Spleen (tissue), 11 donors: Measurements from ENCODE around the gene XRCC3. TPM values are rescaled to one million over a fixed set of nuclear protein-coding genes. Genes with fewer than 3 reads are reported as not detected.

ENCODE experiments used
- DNase-seq: peaks from one replicate; pipeline ENCODE4 v3.0.0-alpha.2; 2020
- H3K27ac ChIP-seq, 8 donors: fragments of 200-600 bp; sonication (generic) in 7 of 8; 1 replicate in 4 of 8; 2 replicates in 4 of 8; pipeline versions ENCODE4 v1.5.0 to v1.8.0; 2016 to 2021; ENCODE audit warnings: inconsistent platforms in 4 of 8, mild to moderate bottlenecking in 4 of 8, moderate library complexity in 1 of 8
- H3K27me3 ChIP-seq, 7 donors: fragments of 200-600 bp; sonication (generic) in 6 of 7; replicated peaks in 1 of 7; 1 replicate in 4 of 7; 2 replicates in 3 of 7; pipeline versions ENCODE4 v1.5.0 to v1.8.0; 2016 to 2021; ENCODE audit warnings: inconsistent platforms in 3 of 7, mild to moderate bottlenecking in 1 of 7
- H3K36me3 ChIP-seq, 6 donors: fragments of 200-600 bp; sonication (generic) in 5 of 6; 1 replicate in 4 of 6; 2 replicates in 2 of 6; pipeline versions ENCODE4 v1.5.0 to v1.8.0; 2016 to 2021; ENCODE audit warnings: inconsistent platforms in 2 of 6
- H3K4me1 ChIP-seq, 6 donors: fragments of 200-600 bp; sonication (generic) in 5 of 6; 1 replicate in 3 of 6; 2 replicates in 3 of 6; pipeline versions ENCODE4 v1.5.0 to v1.8.0; 2016 to 2021; ENCODE audit warnings: inconsistent platforms in 3 of 6
- H3K4me3 ChIP-seq, 8 donors: fragments of 200-600 bp; sonication (generic) in 7 of 8; 1 replicate in 4 of 8; 2 replicates in 4 of 8; pipeline versions ENCODE4 v1.5.0 to v1.8.0; 2016 to 2021; ENCODE audit warnings: inconsistent platforms in 4 of 8, mild to moderate bottlenecking in 4 of 8, moderate library complexity in 2 of 8
- H3K9me3 ChIP-seq, 8 donors: fragments of 200-600 bp; sonication (generic) in 7 of 8; 1 replicate in 4 of 8; 2 replicates in 4 of 8; pipeline versions ENCODE4 v1.5.0 to v1.8.0; 2016 to 2021; ENCODE audit warnings: inconsistent platforms in 4 of 8
- CTCF ChIP-seq, 11 experiments: fragments of 200-600 bp in 7 of 11; fragments of 450-650 bp in 4 of 11; sonication (generic) in 4 of 11; IDR thresholded peaks in 8 of 11; conservative IDR thresholded peaks in 3 of 11; 1 replicate in 7 of 11; 2 replicates in 4 of 11; pipeline versions ENCODE4 v1.4.0 to v1.8.0; 2016 to 2021; ENCODE audit warnings: antibody characterized with exemption in 11 of 11, inconsistent platforms in 4 of 11, mild to moderate bottlenecking in 1 of 11
- POLR2A ChIP-seq, 3 donors: fragments of 450-650 bp; IDR thresholded peaks; one replicate each; pipeline ENCODE4 v1.5.1; 2017; ENCODE audit warnings: antibody characterized with exemption in 3 of 3, mild to moderate bottlenecking in 1 of 3
- POLR2AphosphoS5 ChIP-seq, 3 donors: sonication (generic); formaldehyde crosslinking; IDR thresholded peaks; one replicate each; pipeline ENCODE4 v1.5.1; 2017; ENCODE audit warnings: antibody characterized with exemption in 3 of 3
- WGBS, 5 donors: extraction: QIAGEN DNeasy Blood & Tissue Kit in 3 of 5; methylation state at CpG; one replicate each; pipeline versions ENCODE4 v1.1.5 to v1.1.7; 2013 to 2018; 5-methylcytosine and 5-hydroxymethylcytosine counted together
- intact Hi-C: fragments of 100-400 bp; cut with DNase I; formaldehyde crosslinking; loops from one replicate; pipeline ENCODE4 v1.15.0; 2023; ENCODE audit warnings: low total_unique reads
- polyA plus RNA-seq, 3 donors: library from polyadenylated mRNA; stranded (reverse); fragments of 200-250 nt; gene quantifications; one replicate each; pipeline ENCODE4 v1.2.1, GENCODE V29; 2013
- total RNA-seq, 7 donors: library from RNA; depleted of rRNA in 3 of 7; stranded (reverse); fragments of >200 nt in 3 of 7; fragmentation: NEBNext Ultra II Directional in 4 of 7; extraction: Animal tissue kit (Norgen Biotek cat#: 25700) in 4 of 7; gene quantifications; one replicate each; pipeline versions ENCODE4 v1.1.0 to v1.2.1, GENCODE V29; 2016 to 2021
- donor health status: healthy with polysubstance abuse.
- donor health status: DM: no; HTN: no; CAD: no; lungs with moderate emphysema.
- donor health status: DM: no; HTN: no; CAD: no.
- donor health status: Bipolar disorder and iron deficiency.
- donor health status: healthy.
- donor health status: DM: no; HTN: no; CAD: no.
- donor health status: DM: yes; HTN: yes; CAD: no.

Gene XRCC3
- total and polyA plus RNA-seq, 10 donors = 5.9 to 20.4 (median 14.3) TPM

- TF ChIP-seq CTCF (IDR thresholded peaks at IDR 0.05 in 8 of 11, conservative IDR thresholded peaks at IDR 0.05 in 3 of 11) (no peak), POLR2A (IDR thresholded peaks at IDR 0.05) (no peak), POLR2AphosphoS5 (IDR thresholded peaks at IDR 0.05) (no peak)
- H3K9me3 ChIP-seq = no peaks in the 10 kb centered on the region
- no peak for DNase-seq
- WGBS, 5 donors = 76 to 91% (median 81%) methylated on average over 1 of the region's 1 CpG
- no peak overlapping the region for H3K27ac ChIP-seq
- no peaks in the 10 kb centered on the region for H3K4me1 ChIP-seq
- H3K27me3 ChIP-seq = no peaks in the 10 kb centered on the region
- no peak overlapping the region for H3K4me3 ChIP-seq
- peaks cover 0 to 15% (median 2%) of the 10 kb centered on the region in 6 donors for H3K36me3 ChIP-seq
- intact Hi-C loops = no loop called here
Measured at GRCh38 chr14:103762036-103762435, 46.8 kb upstream of the XRCC3 start.

DNA sequence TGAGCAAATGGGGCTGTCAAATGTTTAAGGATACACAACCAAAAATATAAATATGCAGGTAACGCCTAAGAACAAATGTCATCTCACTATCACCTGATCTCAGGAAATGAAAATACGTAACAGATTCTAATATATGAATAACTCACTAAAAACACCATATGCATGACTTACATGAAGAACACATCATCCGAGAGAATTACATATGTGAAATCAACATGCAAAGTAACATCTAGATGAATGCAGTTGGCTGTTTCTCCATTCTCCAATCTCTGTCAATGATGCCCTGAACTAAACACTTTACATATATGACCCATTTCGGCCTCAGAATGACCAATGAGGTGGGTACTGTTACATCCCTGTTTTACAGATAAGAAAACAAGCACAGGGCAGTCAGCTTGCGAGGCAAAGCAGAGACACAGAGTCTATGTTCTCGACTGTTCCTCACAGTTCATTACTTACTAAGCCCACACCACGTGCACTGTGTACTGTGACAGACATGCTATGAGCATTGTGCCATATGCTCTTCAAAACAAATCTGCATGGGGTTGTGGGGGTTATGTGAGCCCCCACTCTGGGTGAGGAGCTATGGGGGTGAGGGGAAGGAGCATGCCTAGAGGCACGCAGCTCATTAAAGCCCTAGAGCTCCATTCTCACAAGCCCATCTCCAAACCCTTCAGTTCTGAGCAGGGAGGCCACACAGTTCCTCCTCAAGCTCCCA lies 43.0 kb upstream of the XRCC3 start:
- H3K9me3 ChIP-seq = no peaks in the 10 kb centered on the region
- H3K4me3 ChIP-seq = no peak overlapping the region
- WGBS, 5 donors = 91 to 95% (median 93%) methylated on average over 8 of the region's 8 CpGs
- no peak for DNase-seq
- peaks cover 0 to 14% (median 0%) of the 10 kb centered on the region in 6 donors for H3K4me1 ChIP-seq
- H3K27me3 ChIP-seq = no peaks in the 10 kb centered on the region
- intact Hi-C loops = no loop called here
- H3K36me3 ChIP-seq = peaks cover 0 to 14% (median 2%) of the 10 kb centered on the region in 6 donors
- no peak overlapping the region for H3K27ac ChIP-seq
- TF ChIP-seq POLR2A (IDR thresholded peaks at IDR 0.05) (no peak), CTCF (IDR thresholded peaks at IDR 0.05 in 8 of 11, conservative IDR thresholded peaks at IDR 0.05 in 3 of 11) (no peak), POLR2AphosphoS5 (IDR thresholded peaks at IDR 0.05) (no peak)

DNA sequence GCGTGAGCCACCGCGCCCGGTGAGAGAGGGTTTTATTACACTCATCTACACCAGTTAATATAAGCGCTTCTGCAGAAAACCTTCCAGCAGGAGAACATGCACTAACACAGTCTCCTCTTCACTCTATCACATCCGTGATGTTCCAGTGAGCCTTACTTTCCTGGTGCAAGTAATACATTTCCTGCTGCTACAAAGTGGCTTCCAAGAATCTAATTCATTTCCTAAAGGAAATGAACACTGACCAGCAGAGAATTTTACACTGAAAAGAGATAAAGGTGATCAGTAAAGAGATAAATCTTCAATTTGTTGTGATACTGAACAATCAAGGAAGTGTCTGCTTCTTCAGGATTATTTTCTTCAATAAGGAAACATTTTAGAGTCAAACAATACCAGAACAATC lies 39.8 kb upstream of the XRCC3 start:
- H3K4me3 ChIP-seq = no peak overlapping the region
- WGBS, 5 donors = 75 to 91% (median 84%) methylated on average over 6 of the region's 6 CpGs
- TF ChIP-seq POLR2AphosphoS5 (IDR thresholded peaks at IDR 0.05) (no peak), POLR2A (IDR thresholded peaks at IDR 0.05) (no peak), CTCF (IDR thresholded peaks at IDR 0.05 in 8 of 11, conservative IDR thresholded peaks at IDR 0.05 in 3 of 11) (no peak)
- intact Hi-C loops = no loop called here
- no peak for DNase-seq
- peaks cover 0 to 14% (median 2%) of the 10 kb centered on the region in 6 donors for H3K4me1 ChIP-seq
- no peak overlapping the region for H3K27ac ChIP-seq
- no peaks in the 10 kb centered on the region for H3K27me3 ChIP-seq
- no peaks in the 10 kb centered on the region for H3K9me3 ChIP-seq
- peaks cover 0 to 39% (median 4%) of the 10 kb centered on the region in 6 donors for H3K36me3 ChIP-seq

- Histone ChIP-seq H3K4me1 (peaks cover 0 to 15% (median 4%) of the 10 kb centered on the region in 6 donors), H3K27ac (no peak overlapping the region), H3K36me3 (peaks cover 0 to 52% (median 12%) of the 10 kb centered on the region in 6 donors), H3K9me3 (no peaks in the 10 kb centered on the region), H3K27me3 (no peaks in the 10 kb centered on the region), H3K4me3 (no peak overlapping the region)
- peak; percentile 30 for DNase-seq
- WGBS, 5 donors = 76 to 85% (median 79%) methylated on average over 9 of the region's 9 CpGs
- TF ChIP-seq POLR2AphosphoS5 (IDR thresholded peaks at IDR 0.05) = no peak
- no peak for TF ChIP-seq POLR2A (IDR thresholded peaks at IDR 0.05)
- no peak for TF ChIP-seq CTCF (IDR thresholded peaks at IDR 0.05 in 8 of 11, conservative IDR thresholded peaks at IDR 0.05 in 3 of 11)
- intact Hi-C loops = no loop called here
Measured at GRCh38 chr14:103753774-103754173, 38.5 kb upstream of the XRCC3 start.
